DMS153 treated with DMSO at 0.1 percent for 48 hours (cell line): ENCODE results near the gene SLC16A2.

Source experiments
- DNase-seq: peaks from one replicate; lab custom pipeline; 2025; ENCODE audit not compliant: unreplicated experiment; lab: John Stamatoyannopoulos, UW

Gene SLC16A2

DNA sequence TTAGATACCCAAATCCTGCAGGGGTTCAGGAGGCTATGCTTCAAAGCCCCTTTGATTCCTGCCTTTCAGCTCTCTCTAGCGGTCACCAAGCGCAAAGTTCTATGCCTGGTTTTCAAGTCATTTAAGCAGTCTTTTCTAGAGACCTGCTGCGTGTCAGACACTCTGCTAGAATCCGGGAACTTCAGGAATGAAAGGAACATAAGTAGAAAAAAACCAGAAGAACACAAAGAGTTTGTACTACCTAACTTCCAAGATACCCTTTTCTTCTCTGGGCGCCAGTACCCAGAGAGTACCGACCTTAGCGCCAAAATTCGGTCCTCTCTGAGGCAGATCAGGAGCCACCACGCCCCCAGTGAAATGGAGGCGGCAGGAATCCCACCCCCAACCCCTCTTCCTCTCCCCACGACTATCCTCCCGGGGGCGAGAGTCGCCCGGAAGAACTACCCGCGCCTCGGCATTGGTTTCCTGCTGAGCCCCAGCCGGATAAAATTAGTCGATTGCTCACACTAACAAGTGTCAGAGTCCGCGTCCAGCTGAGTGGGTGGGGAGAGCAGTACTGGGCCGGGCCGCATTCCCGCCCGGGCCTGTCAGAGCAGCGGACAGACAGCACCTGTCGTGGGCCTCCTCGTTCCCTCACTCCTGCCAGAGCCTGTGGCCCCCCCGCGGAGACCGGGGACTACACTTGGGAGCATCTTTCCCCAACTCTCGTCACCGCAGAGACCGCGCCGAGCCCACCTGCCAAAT, 114.3 kb downstream of the SLC16A2 start:
- peak; percentile 32 for DNase-seq

DNA sequence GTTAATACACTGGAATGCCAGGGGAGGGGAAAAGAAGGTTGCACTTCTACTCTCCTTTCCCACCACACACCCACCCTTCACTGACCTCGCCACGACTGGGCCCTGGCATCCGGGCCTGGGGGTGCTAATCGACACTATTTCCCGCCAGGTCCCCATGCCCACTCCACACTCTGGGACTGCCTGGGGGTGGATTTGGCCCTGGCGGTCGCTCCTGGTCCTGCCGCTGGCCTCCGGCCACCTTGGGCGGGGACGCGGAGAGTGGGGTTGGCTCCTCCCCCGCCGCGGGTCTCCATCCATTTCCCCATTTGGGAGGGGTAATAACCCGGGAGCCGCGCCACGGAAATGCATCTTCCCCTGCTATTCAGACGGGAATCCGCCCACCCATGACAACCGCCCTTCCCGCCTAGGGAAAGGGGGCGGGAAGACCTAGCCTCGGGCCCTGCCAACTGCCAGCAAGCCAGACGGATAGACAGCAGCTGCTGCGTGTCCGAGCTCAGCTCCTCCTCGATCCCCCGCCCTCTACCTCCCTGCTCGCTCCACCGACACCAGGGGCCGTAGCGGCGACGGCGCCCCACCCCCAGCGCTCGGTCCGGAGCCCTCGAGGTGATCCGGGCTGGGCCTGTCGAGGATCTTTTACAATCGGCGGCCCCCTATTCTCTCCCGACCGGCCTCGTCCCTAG, 115.0 kb downstream of the SLC16A2 start:
- DNase-seq = peak; percentile 7

DNA sequence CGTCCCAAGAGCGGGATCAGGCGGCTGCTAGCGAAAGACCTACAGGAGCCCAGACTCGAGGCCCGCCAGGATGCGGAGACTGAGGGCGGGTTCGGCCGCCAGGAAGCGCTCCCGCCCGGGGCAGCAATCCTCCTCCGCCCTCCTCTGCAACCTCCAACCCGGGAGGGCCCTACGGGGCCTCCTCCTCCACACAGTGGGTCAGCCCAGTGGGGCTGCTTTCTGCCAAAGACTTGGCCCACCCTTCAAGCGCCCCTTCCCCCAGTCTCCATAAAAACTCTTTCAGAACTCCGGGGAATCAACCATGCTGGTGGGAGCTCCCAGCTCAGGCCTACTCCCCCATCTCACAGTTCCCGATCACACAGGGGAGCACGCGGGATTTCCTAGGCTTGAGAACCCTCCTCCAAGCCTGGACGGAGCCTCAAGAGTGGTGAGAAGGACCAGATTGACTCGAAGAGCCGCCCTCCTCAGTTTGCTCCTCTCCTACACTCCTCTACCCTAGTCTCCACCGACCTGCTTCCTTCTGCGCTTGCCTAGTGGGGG, 115.6 kb downstream of the SLC16A2 start:
- no peak for DNase-seq

DNA sequence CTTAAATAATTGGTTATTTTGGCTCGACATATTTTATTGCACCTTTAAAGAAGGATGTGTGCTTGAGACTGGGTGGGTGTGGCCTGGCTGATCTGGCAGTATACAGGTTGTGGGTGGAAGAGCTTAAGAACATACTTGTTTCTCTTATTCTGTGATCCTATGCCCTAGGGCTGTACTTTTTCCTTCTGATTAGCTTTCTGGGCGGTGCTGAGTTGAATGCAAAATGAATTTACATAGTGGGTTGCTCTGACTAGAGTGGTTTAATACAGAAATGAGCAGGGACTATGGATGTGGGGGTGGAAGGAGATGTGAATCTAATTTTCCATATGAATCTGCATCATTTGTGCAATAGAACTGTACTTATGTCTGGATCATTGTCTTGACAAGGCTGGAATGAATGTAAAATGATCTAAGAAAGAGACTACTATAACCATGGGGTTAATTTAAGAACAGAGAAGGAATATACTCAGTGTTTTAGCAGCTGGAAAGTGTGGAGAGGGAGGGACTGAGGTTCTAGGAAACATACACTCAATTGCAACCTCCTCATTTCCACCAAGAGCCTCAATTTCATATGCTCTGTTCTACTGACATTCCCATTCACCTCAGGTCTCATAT, 119.4 kb downstream of the SLC16A2 start:
- no peak for DNase-seq

DNA sequence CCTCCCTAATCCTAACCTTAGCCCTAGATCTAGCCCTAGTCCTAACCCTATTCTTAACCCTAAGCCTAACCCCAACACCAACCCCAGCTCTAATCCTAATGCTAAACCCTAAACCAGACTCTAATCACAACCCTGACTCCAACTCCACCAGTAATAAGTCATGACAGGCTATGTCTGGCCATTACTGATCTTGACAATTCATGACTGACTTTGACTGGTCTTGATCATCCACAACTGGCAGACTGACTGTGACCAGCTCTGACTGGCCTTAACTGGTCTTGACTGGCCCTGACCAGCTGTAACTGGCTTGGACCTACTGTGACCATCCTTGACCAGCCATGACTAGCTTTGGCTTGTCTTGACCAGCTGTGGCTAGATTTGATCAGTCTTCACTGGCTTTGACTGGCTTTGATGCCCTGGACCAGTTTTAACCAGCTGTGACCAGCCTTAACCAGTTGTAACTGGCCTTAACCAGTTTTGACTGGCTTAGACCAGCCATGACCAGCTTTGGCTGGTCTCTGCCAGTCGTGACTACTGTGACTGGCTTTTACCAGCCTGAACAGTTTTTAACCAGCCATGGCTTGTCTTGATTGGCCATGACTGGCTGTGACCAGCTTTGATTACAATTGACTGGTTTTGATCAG, 124.7 kb downstream of the SLC16A2 start:
- DNase-seq = no peak

DNA sequence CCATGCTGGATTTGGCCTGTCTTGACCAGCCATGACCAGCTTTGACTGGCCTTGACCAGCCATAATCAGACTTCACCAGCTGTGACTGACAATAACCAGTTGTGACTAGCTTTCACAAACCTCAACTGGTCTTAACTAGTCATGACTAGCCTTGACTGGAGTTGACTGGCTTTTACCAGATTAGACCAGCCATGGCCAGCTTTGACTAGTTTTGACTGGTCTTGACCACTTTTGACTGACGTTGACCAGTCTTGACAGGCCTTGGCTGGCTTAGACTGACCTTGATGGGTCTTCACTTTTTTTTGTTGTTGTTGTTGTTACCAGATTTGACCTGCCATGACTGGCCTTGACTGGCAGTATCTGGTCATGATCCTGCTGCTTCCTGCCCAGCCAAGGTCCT, 125.7 kb downstream of the SLC16A2 start:
- no peak for DNase-seq

DNA sequence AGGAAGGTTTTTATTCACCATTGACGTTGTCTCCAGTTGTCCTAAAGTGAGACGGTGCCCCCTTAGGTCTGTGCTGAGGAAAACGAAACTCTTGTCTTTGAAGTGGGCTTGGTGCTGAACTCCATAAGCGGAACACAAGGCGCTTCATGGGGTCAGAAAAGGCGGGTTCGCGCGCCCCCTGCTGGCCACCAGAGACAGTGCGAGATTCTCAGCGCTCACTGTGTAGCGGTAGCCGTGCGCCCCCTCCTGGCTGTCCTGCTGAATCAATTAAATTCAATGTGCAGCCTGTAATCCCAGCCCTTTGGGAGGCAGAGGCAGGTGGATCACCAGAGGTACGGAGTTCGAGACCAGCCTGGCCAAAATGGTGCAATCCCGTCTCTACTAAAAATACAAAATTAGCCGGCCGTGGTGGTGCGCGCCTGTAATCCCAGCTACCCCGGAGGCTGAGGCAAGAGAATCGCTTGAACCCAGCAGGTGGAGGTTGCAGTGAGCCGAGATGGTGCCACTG, 129.1 kb downstream of the SLC16A2 start:
- peak; percentile 30 for DNase-seq

DNA sequence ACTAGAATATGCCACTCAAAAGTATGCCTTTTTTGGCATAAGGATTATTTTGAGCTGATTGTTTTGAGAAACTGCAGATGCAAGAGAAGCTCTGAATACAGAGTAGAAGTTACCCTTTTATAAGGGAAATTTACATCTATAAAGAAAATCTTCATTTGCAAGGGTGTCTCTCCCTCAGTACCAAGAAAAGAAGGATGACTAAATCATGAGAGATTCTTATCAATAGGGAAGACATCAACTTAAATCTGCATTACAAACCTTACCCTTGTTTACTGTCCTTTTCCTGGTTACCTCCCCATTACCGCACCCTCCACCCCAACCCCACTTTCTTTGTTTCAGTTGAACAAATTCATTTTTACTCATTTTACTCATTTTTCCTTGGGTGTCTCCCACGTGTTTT, 130.6 kb downstream of the SLC16A2 start:
- DNase-seq = no peak

DNA sequence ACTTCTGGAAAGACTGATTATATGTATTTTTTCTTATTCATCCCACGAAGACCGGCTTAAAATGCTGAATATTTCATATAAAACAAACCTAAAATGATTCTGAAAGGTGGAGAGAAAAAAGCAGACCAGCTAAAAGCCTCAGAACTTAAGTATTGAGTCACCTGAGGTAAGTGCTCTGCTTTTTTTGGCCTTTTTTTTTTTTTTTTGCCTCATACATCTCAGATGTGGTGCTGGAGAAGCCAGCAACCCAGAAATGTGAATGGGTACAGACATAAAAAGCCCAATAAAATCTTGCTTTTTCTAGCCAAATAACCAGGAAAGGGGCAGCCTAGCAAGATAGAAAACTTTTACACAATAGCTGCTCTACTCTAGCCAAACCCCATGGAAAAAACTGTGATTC, 136.1 kb downstream of the SLC16A2 start:
- DNase-seq = no peak

DNA sequence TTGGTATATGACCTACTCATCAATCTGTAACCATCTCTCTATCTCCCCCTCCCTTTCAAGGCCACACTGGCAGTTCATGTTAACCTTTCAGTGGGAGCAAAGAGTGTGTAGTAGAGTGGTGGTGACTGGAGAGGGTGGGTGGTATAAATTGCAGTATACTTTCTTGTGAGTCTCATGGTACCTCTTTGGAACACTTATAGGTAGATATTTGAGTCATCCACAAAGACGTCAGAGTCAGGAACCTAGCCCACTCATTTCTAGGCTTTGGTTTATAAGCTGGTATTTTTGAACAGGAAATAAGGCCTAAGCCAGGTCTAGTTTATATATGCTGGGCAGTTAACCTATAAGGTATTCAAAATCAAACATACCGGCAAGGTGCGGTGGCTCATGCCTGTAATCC, 156.8 kb downstream of the SLC16A2 start:
- DNase-seq = no peak

DNA sequence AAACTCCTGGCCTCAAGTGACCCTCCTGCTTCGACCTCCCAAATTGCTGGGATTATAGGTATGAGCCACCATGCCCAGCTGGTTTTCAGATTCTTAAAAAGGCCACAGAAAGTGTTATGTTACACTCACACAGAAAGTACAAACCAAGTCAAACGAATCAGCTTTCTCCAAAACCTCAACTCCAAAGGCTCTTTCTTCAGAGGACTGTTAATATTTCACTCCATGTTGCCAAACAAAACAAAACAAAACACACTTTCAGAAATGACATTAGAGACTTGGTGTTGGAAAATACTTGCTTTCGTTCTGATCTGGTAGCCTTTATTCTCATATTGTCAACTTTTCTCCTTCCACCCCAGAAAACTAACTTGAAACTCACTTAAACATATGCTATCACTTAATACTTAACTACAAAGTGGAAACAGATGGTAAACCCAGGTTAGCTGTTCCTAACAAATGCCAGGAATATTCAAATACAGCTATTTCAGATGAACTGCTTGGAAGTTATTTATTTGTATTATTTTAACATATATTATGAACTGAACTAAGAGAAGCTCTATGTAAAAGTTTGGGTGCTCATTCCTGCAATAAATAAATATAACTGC, 158.4 kb downstream of the SLC16A2 start:
- DNase-seq = no peak
